AG10803 (cell line): ENCODE measurements around the gene ESRP2.
A peak's percentile ranks its signal among the peaks of the same experiment; 100 is the strongest.

ENCODE experiments used
- DNase-seq: peaks from one replicate; pipeline ENCODE4 v3.0.0; 2010; ENCODE audit warnings: low read depth
- H3K4me3 ChIP-seq: 2 replicates; pipeline ENCODE4 v1.5.1; 2011; ENCODE audit warnings: mild to moderate bottlenecking, low read length, control low read depth
- CTCF ChIP-seq: conservative IDR thresholded peaks from 2 replicates; pipeline ENCODE4 v1.5.1; 2011; ENCODE audit warnings: mild to moderate bottlenecking, low read length, control low read depth, inconsistent platforms

The ESRP2 gene

DNA sequence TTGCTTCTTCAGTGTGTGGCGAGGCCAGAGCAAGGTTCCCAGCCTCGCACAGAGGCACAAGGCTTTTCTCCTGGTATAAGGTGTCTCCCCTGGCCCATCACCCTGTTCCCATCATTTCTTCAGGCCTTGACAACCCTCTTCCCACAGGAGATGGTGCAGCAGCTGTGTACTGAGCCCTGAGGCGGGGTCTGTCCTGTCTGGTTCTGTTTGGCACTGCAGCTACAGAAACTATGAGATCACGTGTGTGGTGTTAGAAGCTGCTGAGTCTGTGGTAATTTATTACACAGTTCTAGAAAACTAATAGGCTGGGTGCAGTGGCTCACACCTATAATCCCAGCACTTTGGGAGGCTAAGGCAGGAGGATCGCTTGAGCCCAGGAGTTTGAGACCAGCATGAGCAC lies 16.5 kb upstream of the ESRP2 start:
- no peak overlapping the region for H3K4me3 ChIP-seq
- no peak for DNase-seq
- TF ChIP-seq CTCF: no peak

- no peak overlapping the region for H3K4me3 ChIP-seq
- no peak for TF ChIP-seq CTCF
- no peak for DNase-seq
Observed at GRCh38 chr16:68251832-68252231, 15.9 kb upstream of the ESRP2 start.

- no peak overlapping the region for H3K4me3 ChIP-seq
- DNase-seq: no peak
- no peak for TF ChIP-seq CTCF
Observed at GRCh38 chr16:68250951-68251350, 15.0 kb upstream of the ESRP2 start.

GRCh38 chr16:68249371-68249770 lies 13.4 kb upstream of the ESRP2 start:
- TF ChIP-seq CTCF: no peak
- no peak for DNase-seq
- no peak overlapping the region for H3K4me3 ChIP-seq

- H3K4me3 ChIP-seq: no peak overlapping the region
- TF ChIP-seq CTCF: no peak
- DNase-seq: no peak
Observed at GRCh38 chr16:68247932-68248331, 12.0 kb upstream of the ESRP2 start.

- no peak for TF ChIP-seq CTCF
- DNase-seq: no peak
- no peak overlapping the region for H3K4me3 ChIP-seq
Observed at GRCh38 chr16:68247400-68247799, 11.5 kb upstream of the ESRP2 start.

DNA sequence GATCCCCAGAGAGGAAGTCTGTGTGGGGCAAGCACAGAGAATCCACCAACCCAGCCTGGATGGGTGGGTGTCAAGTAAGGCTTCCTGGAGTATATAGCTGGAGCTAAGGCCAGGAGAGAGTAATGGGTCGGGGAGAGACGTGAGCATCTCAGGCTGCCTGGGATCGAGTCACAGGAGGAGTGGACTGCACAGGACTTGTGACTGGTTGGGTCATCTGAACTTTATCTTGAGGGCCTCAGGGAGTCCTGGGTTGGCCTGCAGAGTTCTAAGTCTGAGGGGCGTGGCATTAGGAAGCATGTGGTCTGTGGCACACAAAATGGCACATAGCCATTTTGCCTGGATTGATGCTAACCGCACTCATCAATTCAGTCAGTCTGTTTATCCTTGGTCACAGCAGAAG lies 10.7 kb upstream of the ESRP2 start:
- no peak overlapping the region; the same call in none of the 2 replicates for H3K4me3 ChIP-seq
- no peak for TF ChIP-seq CTCF
- peak; percentile 41 for DNase-seq
